ENCODE results near the gene RAB40C. TPM values are rescaled to one million over a fixed set of nuclear protein-coding genes. Genes with fewer than 3 reads are reported as not detected.

RAB40C gene
- total and polyA plus RNA-seq, 9 of the 15 experiments (the other 6 are each of a cell fraction or from before 2014, with no cell fraction given): 0.17 to 23.4 (median 8.7) TPM

DNA sequence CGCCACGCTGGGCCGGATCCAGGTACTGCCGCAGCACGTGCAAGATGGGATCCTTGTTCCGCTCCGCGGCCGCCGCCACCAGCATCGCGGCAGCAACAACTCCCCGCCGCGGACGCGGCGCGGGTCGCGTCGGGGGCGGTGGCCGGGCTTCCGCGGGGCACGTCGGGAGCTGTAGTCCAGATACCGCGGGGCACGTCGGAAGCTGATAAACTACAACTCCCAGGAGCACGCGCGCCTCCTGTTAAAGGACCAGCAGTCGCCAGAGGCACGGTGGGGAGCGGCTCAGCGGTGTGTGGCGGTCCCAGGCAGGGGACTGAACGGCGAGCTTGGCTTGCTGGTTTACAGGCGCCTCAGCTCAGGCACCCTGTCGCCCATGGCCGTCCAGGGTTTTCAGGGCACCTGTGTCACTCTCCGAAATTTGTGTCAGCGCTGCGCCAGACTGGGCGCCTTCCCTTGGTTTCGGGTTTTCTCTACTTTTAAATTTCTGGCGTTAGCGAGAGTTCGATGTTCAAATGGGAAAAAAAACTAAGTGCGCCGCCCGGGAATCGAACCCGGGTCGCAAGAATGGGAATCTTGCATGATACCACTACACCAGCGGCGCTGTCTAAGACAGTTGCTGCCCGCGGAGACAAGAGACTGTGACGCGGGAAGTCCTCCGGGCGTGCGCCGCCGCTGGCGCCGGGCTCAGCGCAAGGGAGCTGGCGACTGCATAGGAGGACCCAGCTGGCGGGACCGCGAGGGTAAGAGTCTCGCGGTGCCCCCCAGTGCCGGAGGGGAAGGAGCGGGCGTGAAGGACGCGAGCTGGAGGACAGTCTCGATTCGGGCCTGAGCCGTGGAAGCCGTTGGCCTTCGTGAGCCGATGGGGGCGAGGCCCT, 46.6 kb downstream of the RAB40C start, which contains the start of gene METTL26 (continued):
- TF ChIP-seq ZNF146 (CRISPR knock-in tag; IDR thresholded peaks at IDR 0.05; ENCODE audit: unreplicated experiment) (peak; percentile 13), ZNF766 (CRISPR knock-in tag; conservative IDR thresholded peaks at IDR 0.05) (peak; percentile 49), THRAP3 (IDR thresholded peaks at IDR 0.05; ENCODE audit: borderline replicate concordance) (no peak), DIDO1 (tag; IDR thresholded peaks at IDR 0.05; ENCODE audit: low read depth) (no peak), ZNF75A (CRISPR knock-in tag; IDR thresholded peaks at IDR 0.05) (no peak), JUND (IDR thresholded peaks at IDR 0.05; ENCODE audit: borderline replicate concordance, low read depth, low read length) (peak; percentile 54), JUND (tag; IDR thresholded peaks at IDR 0.05; ENCODE audit: borderline replicate concordance, low read depth, low read length) (no peak; the same call in 2 of the 3 replicates), ZC3H8 (IDR thresholded peaks at IDR 0.05) (no peak), RFX5 (IDR thresholded peaks at IDR 0.05; ENCODE audit: low read depth, low read length) (peak; percentile 74; the same call in 1 of the 2 replicates), ZNF436 (CRISPR knock-in tag; IDR thresholded peaks at IDR 0.05) (no peak), ZBED1 (IDR thresholded peaks at IDR 0.05) (no peak; the same call in 1 of the 2 replicates), SIN3B (IDR thresholded peaks at IDR 0.05; ENCODE audit: low read depth) (peak; percentile 51), SMAD2 (IDR thresholded peaks at IDR 0.05; ENCODE audit: low read depth, low read length) (no peak), HOXB6 (CRISPR knock-in tag; IDR thresholded peaks at IDR 0.05; ENCODE audit: borderline replicate concordance) (no peak), GABPB2 (CRISPR knock-in tag; conservative IDR thresholded peaks at IDR 0.05) (no peak), SMARCA4 (IDR thresholded peaks at IDR 0.05) (no peak), ETV1 (tag; conservative IDR thresholded peaks at IDR 0.05; ENCODE audit: low read depth) (no peak), ILF3 (IDR thresholded peaks at IDR 0.05; ENCODE audit: borderline replicate concordance) (peak; percentile 75; the same call in 1 of the 2 replicates), CAMTA2 (CRISPR knock-in tag; conservative IDR thresholded peaks at IDR 0.05) (no peak), NFE2 (IDR thresholded peaks at IDR 0.05; ENCODE audit: low read depth) (no peak), MAFF (IDR thresholded peaks at IDR 0.05; ENCODE audit: low read length) (no peak), ZNF561 (CRISPR knock-in tag; conservative IDR thresholded peaks at IDR 0.05) (no peak), ZNF165 (CRISPR knock-in tag; IDR thresholded peaks at IDR 0.05; ENCODE audit: borderline replicate concordance) (no peak), ZNF583 (CRISPR knock-in tag; IDR thresholded peaks at IDR 0.05) (no peak)
- TF ChIP-seq, protein P1, sequence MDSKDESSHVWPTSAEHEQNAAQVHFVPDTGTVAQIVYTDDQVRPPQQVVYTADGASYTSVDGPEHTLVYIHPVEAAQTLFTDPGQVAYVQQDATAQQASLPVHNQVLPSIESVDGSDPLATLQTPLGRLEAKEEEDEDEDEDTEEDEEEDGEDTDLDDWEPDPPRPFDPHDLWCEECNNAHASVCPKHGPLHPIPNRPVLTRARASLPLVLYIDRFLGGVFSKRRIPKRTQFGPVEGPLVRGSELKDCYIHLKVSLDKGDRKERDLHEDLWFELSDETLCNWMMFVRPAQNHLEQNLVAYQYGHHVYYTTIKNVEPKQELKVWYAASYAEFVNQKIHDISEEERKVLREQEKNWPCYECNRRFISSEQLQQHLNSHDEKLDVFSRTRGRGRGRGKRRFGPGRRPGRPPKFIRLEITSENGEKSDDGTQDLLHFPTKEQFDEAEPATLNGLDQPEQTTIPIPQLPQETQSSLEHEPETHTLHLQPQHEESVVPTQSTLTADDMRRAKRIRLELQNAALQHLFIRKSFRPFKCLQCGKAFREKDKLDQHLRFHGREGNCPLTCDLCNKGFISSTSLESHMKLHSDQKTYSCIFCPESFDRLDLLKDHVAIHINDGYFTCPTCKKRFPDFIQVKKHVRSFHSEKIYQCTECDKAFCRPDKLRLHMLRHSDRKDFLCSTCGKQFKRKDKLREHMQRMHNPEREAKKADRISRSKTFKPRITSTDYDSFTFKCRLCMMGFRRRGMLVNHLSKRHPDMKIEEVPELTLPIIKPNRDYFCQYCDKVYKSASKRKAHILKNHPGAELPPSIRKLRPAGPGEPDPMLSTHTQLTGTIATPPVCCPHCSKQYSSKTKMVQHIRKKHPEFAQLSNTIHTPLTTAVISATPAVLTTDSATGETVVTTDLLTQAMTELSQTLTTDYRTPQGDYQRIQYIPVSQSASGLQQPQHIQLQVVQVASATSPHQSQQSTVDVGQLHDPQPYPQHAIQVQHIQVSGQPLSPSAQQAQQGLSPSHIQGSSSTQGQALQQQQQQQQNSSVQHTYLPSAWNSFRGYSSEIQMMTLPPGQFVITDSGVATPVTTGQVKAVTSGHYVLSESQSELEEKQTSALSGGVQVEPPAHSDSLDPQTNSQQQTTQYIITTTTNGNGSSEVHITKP (IDR thresholded peaks at IDR 0.05; ENCODE audit: partially characterized antibody): peak; percentile 20
- TF ChIP-seq, protein P2, sequence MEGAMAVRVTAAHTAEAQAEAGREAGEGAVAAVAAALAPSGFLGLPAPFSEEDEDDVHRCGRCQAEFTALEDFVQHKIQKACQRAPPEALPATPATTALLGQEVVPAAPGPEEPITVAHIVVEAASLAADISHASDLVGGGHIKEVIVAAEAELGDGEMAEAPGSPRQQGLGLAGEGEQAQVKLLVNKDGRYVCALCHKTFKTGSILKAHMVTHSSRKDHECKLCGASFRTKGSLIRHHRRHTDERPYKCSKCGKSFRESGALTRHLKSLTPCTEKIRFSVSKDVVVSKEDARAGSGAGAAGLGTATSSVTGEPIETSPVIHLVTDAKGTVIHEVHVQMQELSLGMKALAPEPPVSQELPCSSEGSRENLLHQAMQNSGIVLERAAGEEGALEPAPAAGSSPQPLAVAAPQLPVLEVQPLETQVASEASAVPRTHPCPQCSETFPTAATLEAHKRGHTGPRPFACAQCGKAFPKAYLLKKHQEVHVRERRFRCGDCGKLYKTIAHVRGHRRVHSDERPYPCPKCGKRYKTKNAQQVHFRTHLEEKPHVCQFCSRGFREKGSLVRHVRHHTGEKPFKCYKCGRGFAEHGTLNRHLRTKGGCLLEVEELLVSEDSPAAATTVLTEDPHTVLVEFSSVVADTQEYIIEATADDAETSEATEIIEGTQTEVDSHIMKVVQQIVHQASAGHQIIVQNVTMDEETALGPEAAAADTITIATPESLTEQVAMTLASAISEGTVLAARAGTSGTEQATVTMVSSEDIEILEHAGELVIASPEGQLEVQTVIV (CRISPR knock-in tag; IDR thresholded peaks at IDR 0.05; ENCODE audit: borderline replicate concordance): no peak
